GM19452 (cell line): ENCODE measurements around the gene DDB1.

Source experiments
- ATAC-seq: cut with Tn5 transposase; IDR thresholded peaks from one replicate; pipeline ENCODE4 v1.9.1; 2021; ENCODE audit not compliant: unreplicated experiment

The DDB1 gene

GRCh38 chr11:61337706-61338470 lies 5.0 kb upstream of the DDB1 start:
- ATAC-seq = no peak

GRCh38 chr11:61336171-61336935 lies 3.4 kb upstream of the DDB1 start:
- peak; percentile 61 for ATAC-seq

GRCh38 chr11:61335355-61335710 lies 2.4 kb upstream of the DDB1 start:
- ATAC-seq = no peak

GRCh38 chr11:61334434-61335354 lies 1.8 kb upstream of the DDB1 start:
- no peak for ATAC-seq

GRCh38 chr11:61333550-61334433 lies 887 bp upstream of the DDB1 start:
- no peak for ATAC-seq

GRCh38 chr11:61332281-61332796 lies 566 bp downstream of the DDB1 start:
- ATAC-seq = no peak

GRCh38 chr11:61331651-61332050 lies 1.3 kb downstream of the DDB1 start:
- no peak for ATAC-seq

- ATAC-seq = no peak
These were observed 3.0 kb downstream of the DDB1 start for GRCh38 chr11:61329871-61330270.

- no peak for ATAC-seq
These were observed 4.6 kb downstream of the DDB1 start for GRCh38 chr11:61328351-61328750.

- ATAC-seq = no peak
These were observed 5.2 kb downstream of the DDB1 start for GRCh38 chr11:61327669-61328071.

- ATAC-seq = no peak
These were observed 7.1 kb downstream of the DDB1 start for GRCh38 chr11:61325649-61326414.

- ATAC-seq = no peak
These were observed 17.6 kb downstream of the DDB1 start for GRCh38 chr11:61315260-61315659.

- no peak for ATAC-seq
These were observed 22.2 kb downstream of the DDB1 start for GRCh38 chr11:61310749-61311148.

GRCh38 chr11:61309739-61310138 lies 23.2 kb downstream of the DDB1 start:
- ATAC-seq = no peak

- no peak for ATAC-seq
These were observed 23.8 kb downstream of the DDB1 start for GRCh38 chr11:61309141-61309540.

- ATAC-seq = no peak
These were observed 25.6 kb downstream of the DDB1 start for GRCh38 chr11:61307354-61307753.

GRCh38 chr11:61306221-61306620 lies 26.7 kb downstream of the DDB1 start:
- ATAC-seq = no peak

- ATAC-seq = no peak
These were observed 27.5 kb downstream of the DDB1 start for GRCh38 chr11:61305417-61305816.

GRCh38 chr11:61303725-61304124 lies 29.2 kb downstream of the DDB1 start:
- ATAC-seq = no peak
